Psoas muscle (tissue), 8 donors: ENCODE measurements around the gene FKBP5. TPM values are rescaled to one million over a fixed set of nuclear protein-coding genes. Genes with fewer than 3 reads are reported as not detected.

Experiments used
- ATAC-seq, 4 donors: fragments of 200-7000 bp; cut with Tn5 transposase; one replicate each; pipeline ENCODE4 v1.9.1; 2020; ENCODE audit warnings: moderate library complexity in 3 of 4, mild to moderate bottlenecking in 2 of 4
- DNase-seq, 2 donors: peaks; one replicate each; pipeline ENCODE4 v3.0.0-alpha.2; 2020
- H3K27ac ChIP-seq: fragments of 200-600 bp; one replicate; pipeline ENCODE4 v1.8.0; 2022
- H3K27me3 ChIP-seq, 3 donors: fragments of 200-600 bp in 1 of 3; one replicate each; pipeline versions ENCODE4 v1.6.1 to v1.8.0; 2013 to 2022; ENCODE audit warnings: low read length in 2 of 3, mild to moderate bottlenecking in 2 of 3, moderate library complexity in 1 of 3; ENCODE audit not compliant: insufficient read depth in 3 of 3
- H3K36me3 ChIP-seq, 2 donors: fragments of 200-600 bp in 1 of 2; one replicate each; pipeline versions ENCODE4 v1.6.1 to v1.8.0; 2013 to 2022; ENCODE audit warnings: low read depth in 1 of 2, mild to moderate bottlenecking in 1 of 2, moderate library complexity in 1 of 2; ENCODE audit not compliant: insufficient read depth in 1 of 2
- H3K4me1 ChIP-seq: fragments of 200-600 bp; one replicate; pipeline ENCODE4 v1.8.0; 2022
- H3K4me3 ChIP-seq: fragments of 200-600 bp; one replicate; pipeline ENCODE4 v1.8.0; 2022; ENCODE audit warnings: mild to moderate bottlenecking
- H3K9me3 ChIP-seq: fragments of 200-600 bp; one replicate; pipeline ENCODE4 v1.8.0; 2022
- CTCF ChIP-seq: fragments of 200-600 bp; IDR thresholded peaks from one replicate; pipeline ENCODE4 v1.8.0; 2022; ENCODE audit warnings: antibody characterized with exemption
- WGBS, 3 donors: extraction: QIAGEN DNeasy Blood & Tissue Kit; methylation state at CpG; one replicate each; pipeline versions ENCODE4 v1.1.6 to v1.1.7; 2013; 5-methylcytosine and 5-hydroxymethylcytosine counted together
- intact Hi-C, 2 donors: fragments of 100-400 bp; cut with DNase I; formaldehyde crosslinking; loops; one replicate each; pipeline versions ENCODE4 v1.11.0 to v1.14.2; 2022
- polyA plus RNA-seq, 3 donors: library from polyadenylated mRNA; stranded (reverse); fragments of 200-250 nt; gene quantifications; one replicate each; pipeline ENCODE4 v1.2.3, GENCODE V29; 2013
- total RNA-seq, 4 donors: library from RNA; stranded (reverse); fragmentation: NEBNext Ultra II Directional in 2 of 4; extraction: Animal tissue kit (Norgen Biotek cat#: 25700) in 2 of 4; gene quantifications; one replicate each; pipeline versions ENCODE4 v1.2.1 to v1.2.4, GENCODE V29; 2021 to 2023
- donor health status: healthy with polysubstance abuse.
- donor health status: DM: no; HTN: no; CAD: no; lungs with moderate emphysema.
- donor health status: Bipolar disorder and iron deficiency.
- donor health status: healthy.
- donor health status: DM: yes; HTN: yes; CAD: no.
- donor health status: DM: no; HTN: no; CAD: no.
- donor health status: DM: no; HTN: no; CAD: no.
- donor health status: DM: yes; HTN: yes; CAD: no.

FKBP5 gene
- total and polyA plus RNA-seq, 7 donors = 56.5 to 1,905 (median 542) TPM

DNA sequence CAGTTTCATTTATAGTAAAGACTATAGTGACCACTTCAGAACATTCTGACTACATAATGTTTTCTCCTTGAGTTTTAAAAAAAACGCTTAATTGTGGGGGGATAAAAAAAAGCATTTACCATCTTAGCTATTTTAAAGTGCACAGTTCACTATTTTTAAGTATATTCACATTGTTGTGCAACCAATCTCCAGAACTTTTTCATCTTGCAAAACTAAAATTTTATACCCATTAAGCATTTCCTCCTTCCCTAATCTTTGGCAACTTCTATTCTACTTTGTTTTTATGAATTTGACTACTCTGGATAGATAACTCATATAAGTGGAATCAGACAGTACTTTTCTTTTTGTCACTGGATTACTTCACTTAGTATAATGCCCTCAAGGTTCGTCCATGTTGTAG is 62.3 kb downstream of the FKBP5 start:
- Histone ChIP-seq H3K36me3 (peaks cover 4 to 89% of the 10 kb centered on the region in 2 donors), H3K9me3 (no peaks in the 10 kb centered on the region), H3K27me3 (no peaks in the 10 kb centered on the region), H3K27ac (no peak overlapping the region), H3K4me1 (peaks cover 4% of the 10 kb centered on the region), H3K4me3 (no peak overlapping the region)
- WGBS, 3 donors = 86 to 95% (median 92%) methylated on average over 2 of the region's 2 CpGs
- DNase-seq = no peak
- TF ChIP-seq CTCF = no peak
- intact Hi-C loops = no loop called here
- no peak for ATAC-seq

GRCh38 chr6:35624341-35625070 is 64.2 kb downstream of the FKBP5 start:
- no peak for DNase-seq
- intact Hi-C loops = no loop called here
- no peaks in the 10 kb centered on the region for H3K4me1 ChIP-seq
- no peak overlapping the region for H3K27ac ChIP-seq
- peaks cover 6 to 89% of the 10 kb centered on the region in 2 donors for H3K36me3 ChIP-seq
- no peaks in the 10 kb centered on the region for H3K9me3 ChIP-seq
- no peak for TF ChIP-seq CTCF
- peak in 3 of 4 donors; percentile 11 to 15 (median 12) for ATAC-seq
- WGBS, 3 donors = 90 to 97% (median 90%) methylated on average over 9 of the region's 9 CpGs
- no peaks in the 10 kb centered on the region for H3K27me3 ChIP-seq
- no peak overlapping the region for H3K4me3 ChIP-seq

GRCh38 chr6:35622283-35622682 is 66.4 kb downstream of the FKBP5 start:
- Histone ChIP-seq H3K27me3 (no peaks in the 10 kb centered on the region), H3K27ac (peak overlapping the region; percentile 46), H3K36me3 (peaks cover 15 to 89% of the 10 kb centered on the region in 2 donors), H3K9me3 (no peaks in the 10 kb centered on the region), H3K4me1 (peaks cover 4% of the 10 kb centered on the region), H3K4me3 (no peak overlapping the region)
- intact Hi-C loops = no loop called here
- 95 to 98% (median 97%) methylated on average over 4 of the region's 4 CpGs for WGBS, 3 donors
- ATAC-seq (no peak), DNase-seq (no peak)
- TF ChIP-seq CTCF = no peak

DNA sequence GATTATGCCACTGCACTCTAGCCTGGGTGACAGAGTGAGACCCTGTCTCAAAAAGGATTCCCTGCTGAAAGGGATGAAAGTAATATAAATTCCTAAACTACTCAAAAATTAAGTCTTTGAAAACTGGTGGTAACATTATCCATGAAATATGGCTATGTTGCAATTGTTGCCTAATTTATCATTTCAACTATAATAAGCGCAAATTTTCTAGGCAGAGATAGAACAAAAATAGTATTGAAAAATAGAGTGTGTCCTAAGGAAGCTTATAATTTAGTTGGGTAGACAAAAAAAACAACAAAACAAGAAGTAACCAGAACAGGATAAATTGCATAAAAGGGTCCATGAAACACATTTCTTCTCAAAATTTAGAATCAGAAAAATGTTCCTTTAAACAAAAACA is 68.0 kb downstream of the FKBP5 start:
- intact Hi-C loops = no loop called here
- Histone ChIP-seq H3K9me3 (no peaks in the 10 kb centered on the region), H3K27me3 (no peaks in the 10 kb centered on the region), H3K4me3 (no peak overlapping the region), H3K36me3 (peaks cover 15 to 87% of the 10 kb centered on the region in 2 donors), H3K4me1 (peaks cover 4% of the 10 kb centered on the region), H3K27ac (peak overlapping the region; percentile 46)
- 91 to 94% (median 93%) methylated on average over 1 of the region's 1 CpG for WGBS, 3 donors
- DNase-seq = no peak
- ATAC-seq = no peak
- no peak for TF ChIP-seq CTCF

DNA sequence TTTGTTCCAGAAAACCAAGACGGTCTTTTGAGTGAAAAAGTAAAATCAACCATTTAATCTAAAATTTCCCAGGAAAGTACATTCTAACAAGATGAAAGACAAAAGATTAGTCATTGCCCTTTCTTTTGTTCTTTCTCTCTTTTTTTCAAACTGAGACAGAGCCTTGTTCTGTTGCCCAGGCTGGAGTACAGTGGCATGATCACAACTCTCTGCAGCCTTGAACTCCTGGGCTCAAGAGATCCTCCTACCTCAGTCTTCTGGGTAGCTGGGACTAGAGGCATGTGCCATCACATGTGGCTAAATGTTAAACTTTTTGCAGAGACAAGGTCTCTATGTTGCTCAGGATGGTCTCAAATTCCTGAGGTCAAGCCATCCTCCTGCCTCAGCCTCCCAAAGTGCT is 75.0 kb downstream of the FKBP5 start:
- Histone ChIP-seq H3K4me3 (no peak overlapping the region), H3K36me3 (peaks cover 13 to 84% of the 10 kb centered on the region in 2 donors), H3K27ac (no peak overlapping the region), H3K4me1 (peaks cover 40% of the 10 kb centered on the region), H3K27me3 (no peaks in the 10 kb centered on the region), H3K9me3 (no peaks in the 10 kb centered on the region)
- DNase-seq = peak in 1 of 2 donors; percentile 51
- 60 to 78% (median 61%) methylated on average over 1 of the region's 1 CpG for WGBS, 3 donors
- intact Hi-C loops = no loop called here
- TF ChIP-seq CTCF = no peak
- ATAC-seq = no peak
